HCT116 (cell line): Measurements from ENCODE around the gene PERCC1. TPM values are rescaled to one million over a fixed set of nuclear protein-coding genes. Genes with fewer than 3 reads are reported as not detected.

ENCODE experiments used
- ATAC-seq: fragments of 200-7000 bp; cut with Tn5 transposase; 2 replicates; pipeline ENCODE4 v1.9.1; 2020; ENCODE audit warnings: mild to moderate bottlenecking, moderate library complexity
- BruUV-seq: library from RNA; stranded (reverse); fragments of 400-500 nt; replicated peaks from 2 replicates; lab custom pipeline; 2021; lab: Mats Ljungman, UMichigan
- CTCF ChIA-PET: fragments of 300-600 bp; sonication (Branson Sonifier 250); formaldehyde crosslinking; loops from one replicate; lab custom pipeline; 2021; ENCODE audit warnings: antibody characterized with exemption; lab: Charles Lee
- POLR2A ChIA-PET: fragments of 300-600, 350-600 bp; sonication (Branson Sonifier 250); formaldehyde crosslinking; loops from one replicate; lab custom pipeline; 2021; ENCODE audit warnings: antibody characterized with exemption; lab: Charles Lee
- RAD21 ChIA-PET, 2 experiments: fragments of 300-600 bp; sonication (Branson Sonifier 250); formaldehyde crosslinking; loops; one replicate each; lab custom pipeline; 2023; ENCODE audit warnings: low total read pairs in 2 of 2; ENCODE audit not compliant: uncharacterized antibody in 2 of 2, unreplicated experiment in 2 of 2, low non-redundant PET in 1 of 2; lab: Charles Lee
- DNase-seq: peaks from one replicate; pipeline ENCODE4 v3.0.0-alpha.2; 2010; ENCODE audit warnings: low read depth, low spot score
- H2AFZ ChIP-seq: fragments of 200-600 bp; shearing (Covaris generic), sonication (generic); 2 replicates; pipeline ENCODE4 v1.6.1; 2017; ENCODE audit warnings: low read depth, mixed run types, mixed read lengths, antibody characterized with exemption, low read length; ENCODE audit not compliant: poor library complexity, severe bottlenecking
- H3K27ac ChIP-seq: 2 replicates; pipeline ENCODE4 v1.5.1; 2012; ENCODE audit warnings: low read depth, low read length
- H3K27me3 ChIP-seq: fragments of 200-600 bp; sonication (generic); 2 replicates; pipeline ENCODE4 v1.6.1; 2016; ENCODE audit warnings: mixed run types, low read length, mixed read lengths; ENCODE audit not compliant: insufficient read depth
- H3K36me3 ChIP-seq, 2 experiments: fragments of 200-500 bp in 1 of 2; fragments of 200-600 bp in 1 of 2; sonication (Bioruptor generic) in 1 of 2; sonication (generic) in 1 of 2; 2 replicates each; pipeline versions ENCODE4 v1.5.1 to v1.6.1; 2014 to 2016; ENCODE audit warnings: low read length in 2 of 2, inconsistent platforms in 1 of 2, mixed read lengths in 1 of 2, mixed run types in 1 of 2; ENCODE audit not compliant: insufficient read depth in 2 of 2, control insufficient read depth in 1 of 2
- H3K4me1 ChIP-seq, 2 experiments: fragments of 200-600 bp in 1 of 2; sonication (generic) in 1 of 2; 2 replicates each; pipeline versions ENCODE4 v1.5.1 to v1.6.1; 2012 to 2017; ENCODE audit warnings: low read length in 2 of 2, inconsistent platforms in 1 of 2, mild to moderate bottlenecking in 1 of 2, mixed read lengths in 1 of 2, mixed run types in 1 of 2, moderate library complexity in 1 of 2; ENCODE audit not compliant: insufficient read depth in 2 of 2, control insufficient read depth in 1 of 2
- H3K4me2 ChIP-seq: fragments of 200-600 bp; sonication (generic); 2 replicates; pipeline ENCODE4 v1.6.1; 2017; ENCODE audit warnings: mixed run types, low read length, mixed read lengths
- H3K4me3 ChIP-seq, 2 experiments: fragments of 200-600 bp in 1 of 2; sonication (generic) in 1 of 2; replicated peaks in 1 of 2; 2 replicates each; pipeline ENCODE4 v1.5.1; 2011 to 2016; ENCODE audit warnings: low read length in 2 of 2, control low read depth in 1 of 2, low read depth in 1 of 2, mild to moderate bottlenecking in 1 of 2, mixed read lengths in 1 of 2, mixed run types in 1 of 2
- H3K79me2 ChIP-seq: fragments of 200-600 bp; sonication (generic); 2 replicates; pipeline ENCODE4 v1.6.1; 2017; ENCODE audit warnings: mild to moderate bottlenecking, mixed run types, low read length, moderate library complexity, mixed read lengths; ENCODE audit not compliant: insufficient read depth
- H3K9ac ChIP-seq: fragments of 200-600 bp; sonication (generic); 2 replicates; pipeline ENCODE4 v1.6.1; 2016; ENCODE audit warnings: low read length, mixed read lengths
- H3K9me2 ChIP-seq: fragments of 200-600 bp; sonication (generic), shearing (Covaris generic); 2 replicates; pipeline ENCODE4 v1.6.1; 2017; ENCODE audit warnings: mixed run types, mild to moderate bottlenecking, moderate library complexity; ENCODE audit not compliant: insufficient read depth
- H3K9me3 ChIP-seq, 2 experiments: fragments of 200-500 bp in 1 of 2; fragments of 200-600 bp in 1 of 2; sonication (Bioruptor generic) in 1 of 2; sonication (generic) in 1 of 2; 2 replicates each; pipeline ENCODE4 v1.6.1; 2014 to 2017; ENCODE audit warnings: low read length in 2 of 2, mixed read lengths in 2 of 2, inconsistent platforms in 1 of 2, low read depth in 1 of 2, mild to moderate bottlenecking in 1 of 2, mixed run types in 1 of 2, moderate library complexity in 1 of 2; ENCODE audit not compliant: control insufficient read depth in 1 of 2, insufficient read depth in 1 of 2
- H4K20me1 ChIP-seq: fragments of 200-600 bp; sonication (generic), shearing (Covaris generic); 2 replicates; pipeline ENCODE4 v1.6.1; 2017; ENCODE audit warnings: mixed run types, mild to moderate bottlenecking, moderate library complexity; ENCODE audit not compliant: insufficient read depth
- CEBPB ChIP-seq: IDR thresholded peaks from 2 replicates; pipeline ENCODE4 v1.6.1; 2012; ENCODE audit warnings: low read depth
- ELF1 ChIP-seq: IDR thresholded peaks from 2 replicates; pipeline ENCODE4 v1.6.1; 2012; ENCODE audit warnings: low read depth, borderline replicate concordance
- EZH2 ChIP-seq: fragments of 200-600 bp; sonication (generic); IDR thresholded peaks from 2 replicates; pipeline ENCODE4 v1.6.1; 2017; ENCODE audit warnings: antibody characterized with exemption, mixed run types
- EZH2phosphoT487 ChIP-seq: fragments of 200-600 bp; IDR thresholded peaks from 2 replicates; pipeline ENCODE4 v1.6.1; 2018; ENCODE audit warnings: antibody characterized with exemption, borderline replicate concordance
- FOSL1 ChIP-seq: IDR thresholded peaks from 2 replicates; pipeline ENCODE4 v1.6.1; 2012; ENCODE audit warnings: low read depth
- JUND ChIP-seq: IDR thresholded peaks from 2 replicates; pipeline ENCODE4 v1.6.1; 2012
- POLR2A ChIP-seq: IDR thresholded peaks from 2 replicates; pipeline ENCODE4 v1.7.0; 2011; ENCODE audit warnings: borderline replicate concordance; ENCODE audit not compliant: insufficient read depth, insufficient read length; ENCODE audit errors: extremely low read depth
- RAD21 ChIP-seq: IDR thresholded peaks from 2 replicates; pipeline ENCODE4 v1.6.1; 2012; ENCODE audit warnings: low read depth, mild to moderate bottlenecking
- REST ChIP-seq: IDR thresholded peaks from 2 replicates; pipeline ENCODE4 v1.6.1; 2012; ENCODE audit warnings: low read depth
- SRF ChIP-seq: IDR thresholded peaks from 2 replicates; pipeline ENCODE4 v1.6.1; 2012; ENCODE audit warnings: low read depth
- TCF7L2 ChIP-seq: IDR thresholded peaks from 2 replicates; pipeline ENCODE4 v1.7.0; 2011; ENCODE audit warnings: borderline replicate concordance, inconsistent platforms; ENCODE audit not compliant: insufficient read depth, insufficient read length; ENCODE audit errors: extremely low read depth
- YY1 ChIP-seq: IDR thresholded peaks from 2 replicates; pipeline ENCODE4 v1.6.1; 2011; ENCODE audit warnings: low read length, low read depth, moderate library complexity, mild to moderate bottlenecking; ENCODE audit not compliant: insufficient replicate concordance; ENCODE audit errors: extremely low read depth
- ZFX ChIP-seq: fragments of 450-650 bp; IDR thresholded peaks from 2 replicates; pipeline ENCODE4 v1.6.1; 2017
- intact Hi-C: fragments of 100-400 bp; cut with micrococcal nuclease; formaldehyde crosslinking; loops from 2 replicates; pipeline ENCODE4 v1.10.0; 2022
- total RNA-seq: library from RNA; stranded (reverse); gene quantifications from one replicate; pipeline ENCODE4 v1.2.1, GENCODE V29; 2021; ENCODE audit not compliant: unreplicated experiment
- TF ChIP-seq, protein P1 (sequence below), 3 experiments: fragments of 200-600 bp in 1 of 3; sonication (generic) in 1 of 3; IDR thresholded peaks in 2 of 3; conservative IDR thresholded peaks in 1 of 3; 2 replicates each; pipeline ENCODE4 v1.5.1; 2012 to 2017; ENCODE audit warnings: low read depth in 2 of 3, low read length in 2 of 3, antibody characterized with exemption in 1 of 3, borderline replicate concordance in 1 of 3, control low read depth in 1 of 3, mild to moderate bottlenecking in 1 of 3, mixed read lengths in 1 of 3, mixed run types in 1 of 3, moderate library complexity in 1 of 3; ENCODE audit not compliant: insufficient read depth in 1 of 3
- TF ChIP-seq, protein P2 (sequence below): IDR thresholded peaks from 2 replicates; pipeline ENCODE4 v1.6.1; 2012
- TF ChIP-seq, protein P3 (sequence below): IDR thresholded peaks from 2 replicates; pipeline ENCODE4 v1.6.1; 2012

Gene PERCC1
- total RNA-seq, 1 experiment from 2014 or later = not detected

DNA sequence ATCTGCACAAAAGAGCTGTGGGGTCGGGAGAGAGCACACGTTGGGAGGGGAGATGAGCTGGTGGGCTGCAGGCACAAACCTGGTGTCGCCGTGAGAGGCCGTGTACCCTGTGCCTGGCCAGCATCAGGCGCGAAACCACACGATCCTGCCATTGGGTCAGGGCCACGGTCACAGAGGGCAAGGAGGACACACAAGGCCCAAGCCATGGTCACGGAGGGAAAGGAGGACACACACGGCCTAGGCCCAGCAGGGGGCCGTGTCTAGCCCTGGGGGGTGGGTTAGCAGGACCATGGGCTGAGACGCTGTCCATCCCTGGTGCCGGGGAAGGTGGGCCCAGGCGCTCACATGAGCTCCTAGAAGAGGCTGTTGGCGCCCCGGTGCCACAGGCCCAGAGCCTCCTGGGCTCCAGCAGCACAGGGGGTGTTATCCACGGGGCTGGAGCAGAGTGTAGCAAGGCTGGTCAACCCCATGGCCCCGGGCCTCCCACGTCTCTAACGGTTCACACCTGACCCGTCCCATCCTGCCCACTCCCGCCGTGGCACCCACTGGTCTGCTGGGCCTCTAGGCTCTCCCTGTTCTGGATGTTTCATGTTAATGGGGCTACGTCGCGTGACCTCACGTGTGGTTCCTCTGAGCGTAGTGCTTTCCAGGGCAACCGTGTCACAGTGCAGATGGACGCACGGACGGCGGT lies 21.0 kb downstream of the PERCC1 start:
- Histone ChIP-seq H3K4me1 (no peaks in the 10 kb centered on the region), H2AFZ (no peak overlapping the region), H3K36me3 (no peaks in the 10 kb centered on the region; a peak in 1 of 4 replicates), H3K9me2 (no peaks in the 10 kb centered on the region), H3K9ac (no peak overlapping the region), H3K79me2 (no peaks in the 10 kb centered on the region), H3K9me3 (no peaks in the 10 kb centered on the region), H4K20me1 (no peaks in the 10 kb centered on the region), H3K4me3 (no peak overlapping the region), H3K27ac (no peak overlapping the region), H3K27me3 (no peaks in the 10 kb centered on the region), H3K4me2 (no peak overlapping the region)
- ATAC-seq (no peak), DNase-seq (no peak)
- intact Hi-C loops = no loop called here
- no TSS peak for BruUV-seq
- POLR2A ChIA-PET = no interaction called here
- RAD21 ChIA-PET = no interaction called here
- TF ChIP-seq YY1 = no peak
- TF ChIP-seq EZH2 = no peak
- TF ChIP-seq EZH2phosphoT487 = no peak
- TF ChIP-seq CEBPB = no peak
- TF ChIP-seq TCF7L2 = no peak
- TF ChIP-seq, protein P1, sequence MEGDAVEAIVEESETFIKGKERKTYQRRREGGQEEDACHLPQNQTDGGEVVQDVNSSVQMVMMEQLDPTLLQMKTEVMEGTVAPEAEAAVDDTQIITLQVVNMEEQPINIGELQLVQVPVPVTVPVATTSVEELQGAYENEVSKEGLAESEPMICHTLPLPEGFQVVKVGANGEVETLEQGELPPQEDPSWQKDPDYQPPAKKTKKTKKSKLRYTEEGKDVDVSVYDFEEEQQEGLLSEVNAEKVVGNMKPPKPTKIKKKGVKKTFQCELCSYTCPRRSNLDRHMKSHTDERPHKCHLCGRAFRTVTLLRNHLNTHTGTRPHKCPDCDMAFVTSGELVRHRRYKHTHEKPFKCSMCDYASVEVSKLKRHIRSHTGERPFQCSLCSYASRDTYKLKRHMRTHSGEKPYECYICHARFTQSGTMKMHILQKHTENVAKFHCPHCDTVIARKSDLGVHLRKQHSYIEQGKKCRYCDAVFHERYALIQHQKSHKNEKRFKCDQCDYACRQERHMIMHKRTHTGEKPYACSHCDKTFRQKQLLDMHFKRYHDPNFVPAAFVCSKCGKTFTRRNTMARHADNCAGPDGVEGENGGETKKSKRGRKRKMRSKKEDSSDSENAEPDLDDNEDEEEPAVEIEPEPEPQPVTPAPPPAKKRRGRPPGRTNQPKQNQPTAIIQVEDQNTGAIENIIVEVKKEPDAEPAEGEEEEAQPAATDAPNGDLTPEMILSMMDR (IDR thresholded peaks at IDR 0.05 in 2 of 3, conservative IDR thresholded peaks at IDR 0.05 in 1 of 3; ENCODE audit: borderline replicate concordance in 1 of 3, insufficient read depth in 1 of 3, low read depth in 2 of 3, low read length in 2 of 3) = no peak
- TF ChIP-seq, protein P2, sequence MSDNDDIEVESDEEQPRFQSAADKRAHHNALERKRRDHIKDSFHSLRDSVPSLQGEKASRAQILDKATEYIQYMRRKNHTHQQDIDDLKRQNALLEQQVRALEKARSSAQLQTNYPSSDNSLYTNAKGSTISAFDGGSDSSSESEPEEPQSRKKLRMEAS = no peak
- no peak for TF ChIP-seq FOSL1
- TF ChIP-seq JUND = no peak
- no peak for TF ChIP-seq REST
- TF ChIP-seq RAD21 = no peak
- no peak for TF ChIP-seq ELF1
- TF ChIP-seq POLR2A = no peak
- TF ChIP-seq, protein P3, sequence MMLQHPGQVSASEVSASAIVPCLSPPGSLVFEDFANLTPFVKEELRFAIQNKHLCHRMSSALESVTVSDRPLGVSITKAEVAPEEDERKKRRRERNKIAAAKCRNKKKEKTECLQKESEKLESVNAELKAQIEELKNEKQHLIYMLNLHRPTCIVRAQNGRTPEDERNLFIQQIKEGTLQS = no peak
- no peak for TF ChIP-seq SRF
- no peak for TF ChIP-seq ZFX
- CTCF ChIA-PET = no interaction called here
